GM23338 (cell line): Measurements from ENCODE around the gene SUSD3. TPM values are rescaled to one million over a fixed set of nuclear protein-coding genes. Genes with fewer than 3 reads are reported as not detected.

ENCODE experiments used
- ATAC-seq: fragments of 200-7000 bp; cut with Tn5 transposase; 3 replicates; pipeline ENCODE4 v1.9.1; 2020
- DNase-seq: peaks from one replicate; pipeline ENCODE4 v3.0.0-alpha.2; 2015; ENCODE audit warnings: low spot score
- H2AFZ ChIP-seq: fragments of 200-600 bp; sonication (generic); 2 replicates; pipeline ENCODE4 v1.8.0; 2016; ENCODE audit warnings: antibody characterized with exemption, mild to moderate bottlenecking, moderate library complexity
- H3F3A ChIP-seq: fragments of 200-600 bp; sonication (generic); replicated peaks from 2 replicates; pipeline ENCODE4 v1.8.0; 2017; ENCODE audit warnings: antibody characterized with exemption, mixed run types, low read depth
- H3K27ac ChIP-seq: fragments of 200-600 bp; sonication (generic); 2 replicates; pipeline ENCODE4 v1.6.1; 2016; ENCODE audit warnings: low read depth
- H3K27me3 ChIP-seq: fragments of 200-600 bp; sonication (generic); 2 replicates; pipeline ENCODE4 v1.8.0; 2016; ENCODE audit warnings: mild to moderate bottlenecking, mixed run types, moderate library complexity; ENCODE audit not compliant: insufficient read depth
- H3K36me3 ChIP-seq: fragments of 200-600 bp; sonication (generic); 2 replicates; pipeline ENCODE4 v1.8.0; 2016; ENCODE audit warnings: mild to moderate bottlenecking; ENCODE audit not compliant: insufficient read depth
- H3K4me1 ChIP-seq: fragments of 200-600 bp; sonication (generic); 2 replicates; pipeline ENCODE4 v1.8.0; 2016; ENCODE audit warnings: mild to moderate bottlenecking, moderate library complexity; ENCODE audit not compliant: insufficient read depth
- H3K4me2 ChIP-seq: fragments of 200-600 bp; sonication (generic); 2 replicates; pipeline ENCODE4 v1.7.1; 2017; ENCODE audit warnings: mixed run types
- H3K4me3 ChIP-seq: fragments of 200-600 bp; sonication (generic); 2 replicates; pipeline ENCODE4 v1.6.1; 2016; ENCODE audit warnings: mixed run types
- H3K79me2 ChIP-seq: fragments of 200-600 bp; sonication (generic); replicated peaks from 2 replicates; pipeline ENCODE4 v1.8.0; 2017; ENCODE audit warnings: mild to moderate bottlenecking; ENCODE audit not compliant: insufficient read depth
- H3K9me2 ChIP-seq: fragments of 200-600 bp; sonication (generic); 2 replicates; pipeline ENCODE4 v1.8.0; 2017; ENCODE audit not compliant: insufficient read depth
- H4K20me1 ChIP-seq: fragments of 200-600 bp; sonication (generic); replicated peaks from 2 replicates; pipeline ENCODE4 v1.8.0; 2017; ENCODE audit warnings: mild to moderate bottlenecking; ENCODE audit not compliant: insufficient read depth
- H3K27ac Mint-ChIP-seq: 2 replicates; pipeline ENCODE4 v1.8.0; 2020; ENCODE audit warnings: inconsistent platforms, mild to moderate bottlenecking, moderate library complexity, mixed read lengths
- H3K27me3 Mint-ChIP-seq: 3 replicates; pipeline ENCODE4 v1.8.0; 2022; ENCODE audit warnings: low read depth, mild to moderate bottlenecking, moderate library complexity, mixed read lengths, inconsistent platforms; ENCODE audit not compliant: insufficient read depth, poor library complexity
- H3K36me3 Mint-ChIP-seq: 3 replicates; pipeline ENCODE4 v1.8.0; 2021; ENCODE audit warnings: low read depth, mild to moderate bottlenecking, inconsistent platforms, moderate library complexity, mixed read lengths
- H3K4me1 Mint-ChIP-seq: 3 replicates; pipeline ENCODE4 v1.8.0; 2020; ENCODE audit warnings: mild to moderate bottlenecking, inconsistent platforms, mixed read lengths
- H3K4me3 Mint-ChIP-seq: 3 replicates; pipeline ENCODE4 v1.8.0; 2021; ENCODE audit warnings: moderate library complexity, mild to moderate bottlenecking, inconsistent platforms, mixed read lengths
- H3K9me3 Mint-ChIP-seq: 3 replicates; pipeline ENCODE4 v1.8.0; 2020; ENCODE audit warnings: moderate library complexity, mild to moderate bottlenecking, inconsistent platforms, mixed read lengths
- CREB1 ChIP-seq: fragments of 250-450 bp; sonication (Bioruptor Pico); IDR thresholded peaks from 2 replicates; pipeline ENCODE4 v1.5.0; 2020; ENCODE audit warnings: low read depth, mild to moderate bottlenecking, moderate library complexity
- CTCF ChIP-seq, 2 experiments: fragments of 200-600 bp in 1 of 2; sonication (generic) in 1 of 2; conservative IDR thresholded peaks; 2 replicates each; pipeline versions ENCODE4 v1.5.1 to v1.6.1; 2016 to 2017; ENCODE audit warnings: antibody characterized with exemption in 2 of 2, low read depth in 2 of 2, mild to moderate bottlenecking in 2 of 2, moderate library complexity in 1 of 2
- ETS1 ChIP-seq: IDR thresholded peaks from 2 replicates; pipeline ENCODE4 v1.6.1; 2016; ENCODE audit warnings: antibody characterized with exemption
- EZH2 ChIP-seq: fragments of 200-600 bp; sonication (generic); IDR thresholded peaks from one replicate; pipeline ENCODE4 v1.8.0; 2017; ENCODE audit warnings: antibody characterized with exemption, mild to moderate bottlenecking, low read depth; ENCODE audit not compliant: unreplicated experiment
- EZH2phosphoT487 ChIP-seq: fragments of 200-600 bp; sonication (generic); IDR thresholded peaks from one replicate; pipeline ENCODE4 v1.8.1; 2018; ENCODE audit warnings: antibody characterized with exemption; ENCODE audit not compliant: unreplicated experiment
- JUNB ChIP-seq: IDR thresholded peaks from one replicate; pipeline ENCODE4 v1.6.1; 2016; ENCODE audit warnings: antibody characterized with exemption; ENCODE audit not compliant: unreplicated experiment
- NANOG ChIP-seq: IDR thresholded peaks from 2 replicates; pipeline ENCODE4 v1.6.1; 2016; ENCODE audit warnings: antibody characterized with exemption, borderline replicate concordance
- POLR2AphosphoS5 ChIP-seq: IDR thresholded peaks from 2 replicates; pipeline ENCODE4 v1.6.1; 2016; ENCODE audit warnings: antibody characterized with exemption, low read depth
- ZNF114 ChIP-seq: fragments of 250-450 bp; sonication (Bioruptor Pico); IDR thresholded peaks from 2 replicates; pipeline ENCODE4 v1.5.0; 2020; ENCODE audit warnings: mild to moderate bottlenecking, moderate library complexity
- ZNF331 ChIP-seq: fragments of 250-450 bp; sonication (Bioruptor Pico); IDR thresholded peaks from 2 replicates; pipeline ENCODE4 v1.5.0; 2020; ENCODE audit warnings: low read depth, mild to moderate bottlenecking, moderate library complexity
- long read RNA-seq: library from polyadenylated mRNA; unstranded; transcript quantifications from one replicate; pipeline ENCODE4 v2.0.0, GENCODE V29; 2020; ENCODE audit not compliant: unreplicated experiment
- polyA plus RNA-seq: library from polyadenylated mRNA; unstranded; fragments of >200 nt; fragmentation: Nextera tagmentation; extraction: Ambion mirVana; gene quantifications from 2 replicates; pipeline ENCODE4 v1.2.1, GENCODE V29; 2016
- total RNA-seq: library from RNA; depleted of rRNA; stranded (reverse); fragments of >200 nt; shearing (Covaris generic); gene quantifications from 2 replicates; pipeline ENCODE4 v1.2.3, GENCODE V29; 2014; rRNA removed
- TF ChIP-seq, protein P1 (sequence below): IDR thresholded peaks from one replicate; pipeline ENCODE4 v1.6.1; 2018; ENCODE audit warnings: antibody characterized with exemption; ENCODE audit not compliant: unreplicated experiment

Gene SUSD3
- 13.5 and 20.1 TPM in 2 replicates for total RNA-seq
- 6.9 and 8.3 TPM in 2 replicates for polyA plus RNA-seq
- long read RNA-seq, partial matches to known transcripts: 0 of 5 reads
- long read RNA-seq, other reads (novel, unspliced or antisense): 1 of 5 reads

GRCh38 chr9:93058355-93059010 is at the start of gene SUSD3:
Gene SUSD3, plus strand, starts transcription at chr9:93058701. Its CDS starts 42 bp downstream, at chr9:93058743.
- peak within 1 kb of the TSS; percentile 63 for H3K4me3 Mint-ChIP-seq
- ATAC-seq: peak; percentile 78

DNA sequence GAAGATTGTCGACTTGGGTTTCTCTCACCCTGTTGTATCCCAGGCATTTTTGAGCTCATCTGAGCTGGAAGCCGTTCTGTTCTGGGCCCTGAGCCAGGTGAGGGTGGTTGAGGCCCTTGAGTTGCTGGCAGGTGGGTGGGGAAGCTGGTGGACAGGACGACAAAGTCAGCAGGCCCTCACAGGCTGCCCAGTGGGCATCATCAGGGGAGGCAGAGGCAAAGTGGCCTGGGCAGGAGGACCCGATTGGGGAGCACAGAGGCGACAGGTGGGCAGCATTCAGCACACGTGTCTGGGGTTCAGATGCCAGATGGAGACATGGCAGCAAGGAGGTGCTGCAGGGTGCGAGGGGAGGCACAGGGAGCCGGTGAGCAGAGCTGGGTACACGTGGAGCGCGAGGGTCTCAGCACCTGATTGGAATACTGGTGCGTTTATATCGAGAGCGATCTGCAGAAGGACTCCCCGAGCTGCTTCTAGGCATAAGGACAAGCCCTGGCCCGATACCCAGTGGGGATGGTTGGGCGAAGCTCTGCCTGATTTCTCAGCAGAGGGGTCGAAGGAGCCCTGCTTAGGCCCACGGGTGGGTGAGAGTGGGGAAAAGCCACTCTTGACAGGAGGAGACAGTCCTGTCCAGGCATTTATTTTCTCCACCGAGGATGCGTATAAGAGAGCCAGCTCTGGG is 49.0 kb upstream of the SUSD3 start:
- TF ChIP-seq JUNB (no peak), ZNF114 (no peak), CTCF (conservative IDR thresholded peaks at IDR 0.05; ENCODE audit: low read depth in 2 of 2) (no peak)
- H3K27ac Mint-ChIP-seq: no peak overlapping the region
- no peaks in the 10 kb centered on the region for H3K9me2 ChIP-seq
- no peak overlapping the region for H3K4me2 ChIP-seq
- no peaks in the 10 kb centered on the region for H3K36me3 Mint-ChIP-seq
- no peak overlapping the region for H2AFZ ChIP-seq
- H4K20me1 ChIP-seq: no peaks in the 10 kb centered on the region
- no peak overlapping the region for H3K4me3 Mint-ChIP-seq
- no peaks in the 10 kb centered on the region for H3K9me3 Mint-ChIP-seq
- DNase-seq (no peak), ATAC-seq (no peak)
- no peak overlapping the region for H3K27ac ChIP-seq
- H3K4me3 ChIP-seq: no peak overlapping the region
- no peaks in the 10 kb centered on the region for H3K79me2 ChIP-seq
- peaks cover 10% of the 10 kb centered on the region for H3K27me3 Mint-ChIP-seq
- no peaks in the 10 kb centered on the region for H3F3A ChIP-seq
- no peaks in the 10 kb centered on the region; the same call in 1 of the 2 replicates for H3K4me1 ChIP-seq
- no peaks in the 10 kb centered on the region for H3K36me3 ChIP-seq
- no peaks in the 10 kb centered on the region for H3K27me3 ChIP-seq
- peaks cover 13% of the 10 kb centered on the region; the same call in 2 of the 3 replicates for H3K4me1 Mint-ChIP-seq

More at GRCh38 chr9:93058355-93059010, at the start of gene SUSD3:
- peak within 1 kb of the TSS; percentile 75 for H3K4me2 ChIP-seq
- DNase-seq: peak; percentile 93
- no peaks in the 10 kb centered on the region for H3K9me2 ChIP-seq
- no peak for TF ChIP-seq EZH2phosphoT487
- peak; percentile 65 for TF ChIP-seq POLR2AphosphoS5
- H3K27ac ChIP-seq: no peak within 1 kb of the TSS
- Mint-ChIP-seq H3K27me3 (peaks cover 15% of the 10 kb centered on the region), H3K4me1 (peaks cover 37% of the 10 kb centered on the region), H3K27ac (no peak within 1 kb of the TSS), H3K36me3 (no peaks in the 10 kb centered on the region), H3K9me3 (no peaks in the 10 kb centered on the region)
- peaks cover 4% of the 10 kb centered on the region for H3K27me3 ChIP-seq
- H3F3A ChIP-seq: 0 out of 2 replicates have a peak, but pooled peaks cover 5% of the 10 kb centered on the region
- peaks cover 29% of the 10 kb centered on the region for H3K4me1 ChIP-seq
- no peaks in the 10 kb centered on the region for H4K20me1 ChIP-seq
- H3K36me3 ChIP-seq: no peaks in the 10 kb centered on the region
- H3K4me3 ChIP-seq: peak within 1 kb of the TSS; percentile 63
- H2AFZ ChIP-seq: peak within 1 kb of the TSS; percentile 93
- H3K79me2 ChIP-seq: no peaks in the 10 kb centered on the region

DNA sequence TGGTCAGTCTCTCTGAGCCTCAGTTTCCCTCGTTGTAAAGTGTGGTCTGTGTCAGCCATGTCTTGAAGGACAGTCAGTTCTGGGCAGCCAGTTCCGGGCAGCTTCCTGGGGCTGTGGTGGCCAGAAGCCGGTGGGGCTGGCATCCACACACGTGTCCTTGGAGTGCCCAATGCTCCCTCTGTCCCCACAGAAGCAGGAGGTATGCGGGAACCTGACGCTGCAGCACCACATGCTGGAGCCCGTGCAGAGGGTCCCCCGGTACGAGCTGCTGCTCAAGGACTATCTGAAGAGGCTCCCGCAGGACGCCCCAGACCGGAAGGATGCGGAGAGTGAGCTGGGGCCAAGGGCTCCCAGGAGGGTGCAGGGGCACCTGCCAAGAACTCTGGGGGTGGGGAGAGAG is 48.4 kb upstream of the SUSD3 start:
- H2AFZ ChIP-seq: 0 out of 2 replicates have a peak overlapping the region, but pooled peaks have one; percentile 38
- no peaks in the 10 kb centered on the region for H3K36me3 Mint-ChIP-seq
- no peak overlapping the region for H3K4me3 ChIP-seq
- H3K27ac Mint-ChIP-seq: no peak overlapping the region
- no peaks in the 10 kb centered on the region for H3K9me3 Mint-ChIP-seq
- peak; percentile 36 for ATAC-seq
- no peaks in the 10 kb centered on the region for H3K36me3 ChIP-seq
- no peaks in the 10 kb centered on the region; the same call in 1 of the 2 replicates for H3K4me1 ChIP-seq
- no peaks in the 10 kb centered on the region for H3K9me2 ChIP-seq
- peaks cover 13% of the 10 kb centered on the region; the same call in 2 of the 3 replicates for H3K4me1 Mint-ChIP-seq
- no peaks in the 10 kb centered on the region for H4K20me1 ChIP-seq
- H3K27me3 Mint-ChIP-seq: peaks cover 10% of the 10 kb centered on the region
- H3K4me3 Mint-ChIP-seq: no peak overlapping the region
- DNase-seq: no peak
- no peaks in the 10 kb centered on the region for H3K27me3 ChIP-seq
- no peaks in the 10 kb centered on the region for H3F3A ChIP-seq
- H3K79me2 ChIP-seq: no peaks in the 10 kb centered on the region
- no peak overlapping the region for H3K27ac ChIP-seq
- H3K4me2 ChIP-seq: no peak overlapping the region
- TF ChIP-seq ETS1: no peak
- TF ChIP-seq EZH2: no peak
- TF ChIP-seq ZNF331 (CRISPR knock-in tag): no peak
- no peak for TF ChIP-seq EZH2phosphoT487
- TF ChIP-seq CREB1: no peak
- no peak for TF ChIP-seq NANOG
- TF ChIP-seq POLR2AphosphoS5: no peak
- TF ChIP-seq, protein P1, sequence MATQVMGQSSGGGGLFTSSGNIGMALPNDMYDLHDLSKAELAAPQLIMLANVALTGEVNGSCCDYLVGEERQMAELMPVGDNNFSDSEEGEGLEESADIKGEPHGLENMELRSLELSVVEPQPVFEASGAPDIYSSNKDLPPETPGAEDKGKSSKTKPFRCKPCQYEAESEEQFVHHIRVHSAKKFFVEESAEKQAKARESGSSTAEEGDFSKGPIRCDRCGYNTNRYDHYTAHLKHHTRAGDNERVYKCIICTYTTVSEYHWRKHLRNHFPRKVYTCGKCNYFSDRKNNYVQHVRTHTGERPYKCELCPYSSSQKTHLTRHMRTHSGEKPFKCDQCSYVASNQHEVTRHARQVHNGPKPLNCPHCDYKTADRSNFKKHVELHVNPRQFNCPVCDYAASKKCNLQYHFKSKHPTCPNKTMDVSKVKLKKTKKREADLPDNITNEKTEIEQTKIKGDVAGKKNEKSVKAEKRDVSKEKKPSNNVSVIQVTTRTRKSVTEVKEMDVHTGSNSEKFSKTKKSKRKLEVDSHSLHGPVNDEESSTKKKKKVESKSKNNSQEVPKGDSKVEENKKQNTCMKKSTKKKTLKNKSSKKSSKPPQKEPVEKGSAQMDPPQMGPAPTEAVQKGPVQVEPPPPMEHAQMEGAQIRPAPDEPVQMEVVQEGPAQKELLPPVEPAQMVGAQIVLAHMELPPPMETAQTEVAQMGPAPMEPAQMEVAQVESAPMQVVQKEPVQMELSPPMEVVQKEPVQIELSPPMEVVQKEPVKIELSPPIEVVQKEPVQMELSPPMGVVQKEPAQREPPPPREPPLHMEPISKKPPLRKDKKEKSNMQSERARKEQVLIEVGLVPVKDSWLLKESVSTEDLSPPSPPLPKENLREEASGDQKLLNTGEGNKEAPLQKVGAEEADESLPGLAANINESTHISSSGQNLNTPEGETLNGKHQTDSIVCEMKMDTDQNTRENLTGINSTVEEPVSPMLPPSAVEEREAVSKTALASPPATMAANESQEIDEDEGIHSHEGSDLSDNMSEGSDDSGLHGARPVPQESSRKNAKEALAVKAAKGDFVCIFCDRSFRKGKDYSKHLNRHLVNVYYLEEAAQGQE: no peak
